ENCODE results near the gene ABCB9. TPM values are rescaled to one million over a fixed set of nuclear protein-coding genes. Genes with fewer than 3 reads are reported as not detected.
A peak's percentile ranks its signal among the peaks of the same experiment; 100 is the strongest.

ABCB9 gene
- total RNA-seq, 2 experiments from 2014 or later: 4.7 to 6.7 TPM

DNA sequence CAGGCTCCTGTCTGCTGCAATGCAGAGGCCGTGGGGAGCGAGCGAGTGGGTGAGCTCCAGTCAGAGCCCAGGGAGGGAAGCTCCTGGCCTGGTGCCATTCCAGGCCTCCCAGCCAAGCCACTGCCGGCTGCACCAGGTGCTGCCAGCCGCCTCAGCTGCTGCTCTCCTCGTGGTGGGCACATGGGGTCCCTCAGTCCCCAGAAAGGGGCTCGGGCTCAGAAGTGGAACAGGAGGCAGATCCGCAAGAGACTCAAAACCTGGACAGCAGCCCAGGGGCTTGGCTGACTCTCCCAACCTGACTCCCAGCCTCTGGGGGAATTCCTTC lies 2.4 kb downstream of the ABCB9 start:
- Mint-ChIP-seq H3K4me1 (peaks cover 14% of the 10 kb centered on the region), H3K27ac (no peak overlapping the region), H3K36me3 (ENCODE audit: low read depth) (no peaks in the 10 kb centered on the region), H3K9me3 (no peaks in the 10 kb centered on the region), H3K27me3 (no peaks in the 10 kb centered on the region), H3K4me3 (no peak overlapping the region)
- ChIA-PET CTCF (interaction anchor here (1.0 kb wide), 1 partner anchor 11 kb away, joined by 4 read pairs; the partner anchor contains the start of gene OGFOD2), POLR2A (no interaction called here)
- DNase-seq: no peak

DNA sequence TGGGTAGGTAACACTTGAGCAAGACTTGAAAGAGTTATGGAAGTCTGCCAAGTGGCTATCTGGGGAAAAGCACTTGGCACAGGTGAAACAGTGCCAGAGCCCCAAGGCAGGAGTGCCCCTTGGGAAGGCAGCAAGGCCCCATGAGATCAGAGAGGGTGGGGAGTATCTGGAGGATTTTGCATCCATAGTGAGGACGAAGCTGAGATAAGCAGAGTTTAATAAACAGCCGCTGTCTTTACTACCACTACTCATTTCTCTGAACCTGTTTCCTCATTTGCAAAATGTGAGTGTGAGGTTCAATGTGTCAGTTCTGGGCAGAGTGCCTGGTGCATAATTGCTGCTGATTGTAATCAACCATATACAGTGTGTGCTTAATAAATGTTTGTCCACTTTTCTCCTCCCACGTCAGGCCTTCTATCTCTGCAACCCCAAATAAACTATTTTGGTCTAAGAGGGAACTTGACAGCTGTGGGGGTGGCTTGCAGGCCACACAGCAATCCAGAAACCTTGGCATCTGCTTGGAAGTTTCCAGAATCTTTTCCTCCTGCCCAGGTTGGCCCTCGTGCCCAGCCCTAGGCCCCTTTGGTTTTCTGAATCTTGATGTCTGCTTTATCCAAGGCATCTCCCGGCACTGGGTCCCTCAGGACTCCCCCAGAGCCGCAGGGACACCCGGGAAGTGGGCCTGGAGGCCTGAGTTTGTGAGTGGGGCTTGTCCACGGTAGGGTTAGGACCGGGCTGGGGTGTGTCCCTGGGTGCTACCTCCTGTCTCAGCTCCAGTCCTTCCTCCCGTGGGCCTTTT lies 4.5 kb downstream of the ABCB9 start:
- ChIA-PET POLR2A (no interaction called here), CTCF (interaction anchor here (0.9 kb wide), 1 partner anchor 22 kb away, joined by 3 read pairs; no protein-coding TSS in a partner anchor)
- no peak overlapping the region for H3K27ac Mint-ChIP-seq
- H3K27me3 Mint-ChIP-seq: no peaks in the 10 kb centered on the region
- H3K4me1 Mint-ChIP-seq: peaks cover 10% of the 10 kb centered on the region
- no peaks in the 10 kb centered on the region for H3K9me3 Mint-ChIP-seq
- no peak overlapping the region for H3K4me3 Mint-ChIP-seq
- H3K36me3 Mint-ChIP-seq (ENCODE audit: low read depth): no peaks in the 10 kb centered on the region
- DNase-seq: no peak

DNA sequence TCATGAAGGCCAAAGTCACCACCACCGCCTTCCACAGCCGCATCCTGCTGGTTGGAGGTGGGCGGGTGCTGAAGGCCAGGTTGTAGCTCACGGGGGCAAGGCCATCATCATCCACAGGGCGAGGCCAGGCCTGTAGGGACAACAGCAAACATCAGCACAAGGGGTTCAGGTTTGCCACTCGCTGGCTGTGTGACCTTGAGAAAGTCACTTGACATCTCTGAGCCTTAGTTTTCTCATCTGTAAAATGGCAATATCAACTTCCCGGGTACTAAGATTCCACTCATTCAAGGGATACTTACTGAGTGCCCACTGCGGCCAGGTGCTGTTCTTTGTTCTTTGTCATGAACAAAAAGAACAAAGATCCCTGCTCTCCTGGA lies 6.1 kb downstream of the ABCB9 start:
- POLR2A ChIA-PET: no interaction called here
- CTCF ChIA-PET: no interaction called here

DNA sequence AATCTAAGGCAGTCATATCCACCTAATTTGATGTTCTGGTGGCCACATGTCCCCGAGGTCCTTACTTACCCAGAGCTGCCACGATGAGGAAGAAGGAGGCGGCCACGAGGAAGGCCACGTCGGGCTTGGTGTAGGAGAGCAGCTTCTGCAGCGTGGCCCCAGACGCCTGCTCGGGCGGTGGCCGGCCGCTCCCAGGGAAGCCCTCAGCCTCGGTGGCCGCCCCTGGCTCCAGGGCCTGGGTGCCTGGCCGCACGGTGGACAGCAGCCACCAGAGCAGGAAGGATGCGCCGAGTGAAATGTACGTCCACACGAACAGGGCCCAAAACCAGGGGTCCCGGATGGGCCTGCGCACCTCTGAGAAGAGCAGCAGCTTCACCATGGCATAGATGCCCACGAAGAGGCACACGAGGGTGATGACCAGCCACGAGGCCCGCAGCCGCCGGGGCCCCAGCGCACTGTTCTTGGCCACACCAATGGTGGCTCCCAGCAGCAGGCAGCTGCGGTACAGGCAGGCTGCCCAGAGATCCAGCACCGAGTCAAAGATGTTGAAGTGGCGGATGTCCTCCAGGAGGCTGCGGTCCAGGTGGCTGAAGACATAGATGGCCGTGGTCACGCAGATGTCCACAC lies 6.6 kb downstream of the ABCB9 start:
- Mint-ChIP-seq H3K4me3 (no peak overlapping the region), H3K9me3 (no peaks in the 10 kb centered on the region), H3K4me1 (peaks cover 3% of the 10 kb centered on the region), H3K27ac (no peak overlapping the region), H3K36me3 (ENCODE audit: low read depth) (no peaks in the 10 kb centered on the region), H3K27me3 (no peaks in the 10 kb centered on the region)
- ChIA-PET POLR2A (no interaction called here), CTCF (no interaction called here)
- DNase-seq: no peak

More for the DNA sequence above, 6.1 kb downstream of the ABCB9 start:
- H3K4me1 Mint-ChIP-seq: peaks cover 6% of the 10 kb centered on the region
- H3K4me3 Mint-ChIP-seq: no peak overlapping the region
- H3K36me3 Mint-ChIP-seq (ENCODE audit: low read depth): no peaks in the 10 kb centered on the region
- DNase-seq: no peak
- H3K27ac Mint-ChIP-seq: no peak overlapping the region
- H3K27me3 Mint-ChIP-seq: no peaks in the 10 kb centered on the region
- no peaks in the 10 kb centered on the region for H3K9me3 Mint-ChIP-seq

DNA sequence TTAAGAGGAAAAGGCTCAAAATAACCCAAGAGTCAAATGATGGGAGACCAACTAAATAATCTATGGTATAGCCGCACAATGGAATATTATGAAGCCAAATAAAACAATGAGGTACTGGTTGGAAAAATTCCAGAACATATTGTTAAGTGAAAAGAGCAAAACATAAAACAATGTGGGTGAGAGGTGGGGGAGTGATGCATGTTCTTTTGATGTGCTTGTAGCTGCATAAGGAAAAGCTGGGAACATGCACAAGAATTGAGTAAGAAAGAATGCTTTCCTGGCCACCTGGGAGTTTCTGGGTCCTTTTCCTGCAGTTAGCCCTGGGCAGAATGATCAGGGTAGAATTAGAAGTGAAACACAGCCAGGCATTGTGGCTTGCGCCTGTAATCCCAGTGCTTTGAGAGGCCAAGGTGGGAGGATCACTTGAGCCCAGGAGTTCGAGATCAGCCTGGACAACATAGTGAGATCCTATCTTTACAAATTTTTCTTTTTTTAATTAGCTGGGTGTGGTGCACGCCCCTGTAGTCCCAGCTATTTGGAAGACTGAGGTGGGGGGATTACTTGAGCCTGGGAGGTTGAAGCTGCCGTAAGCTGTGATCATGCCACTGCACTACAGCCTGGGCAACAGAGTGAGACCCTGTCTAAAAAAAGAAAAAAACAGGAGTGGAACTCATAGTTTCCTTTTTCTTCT lies 7.9 kb downstream of the ABCB9 start:
- ChIA-PET CTCF (interaction anchor here (0.5 kb wide), 1 partner anchor 56 kb away, joined by 3 read pairs; no protein-coding TSS in a partner anchor), POLR2A (no interaction called here)

DNA sequence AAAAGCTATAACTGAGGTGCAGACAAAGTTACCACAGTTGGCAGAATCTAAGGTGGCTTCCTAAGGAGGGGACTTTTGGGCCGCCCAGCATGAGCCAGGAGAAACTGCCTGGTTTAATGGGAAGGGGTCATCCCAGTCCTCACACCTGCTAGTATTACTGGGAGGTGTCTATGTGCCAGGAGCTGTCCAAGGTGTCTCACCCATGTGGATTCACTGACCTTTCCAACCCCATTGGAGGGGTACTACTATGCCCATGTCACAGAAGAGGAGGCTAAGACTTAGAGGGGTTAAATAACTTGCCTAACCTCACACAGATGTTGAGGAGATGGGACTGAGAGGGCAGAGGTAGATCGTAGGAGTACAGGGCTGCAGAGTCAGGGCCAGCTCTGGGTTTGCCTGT lies 10.2 kb downstream of the ABCB9 start:
- Mint-ChIP-seq H3K27me3 (no peaks in the 10 kb centered on the region), H3K4me3 (no peak overlapping the region), H3K36me3 (ENCODE audit: low read depth) (no peaks in the 10 kb centered on the region), H3K27ac (no peak overlapping the region), H3K4me1 (peaks cover 4% of the 10 kb centered on the region), H3K9me3 (no peaks in the 10 kb centered on the region)
- CTCF ChIA-PET: interaction anchor here (0.9 to 5.1 kb wide), 5 partner anchors 10 to 121 kb away, joined by 3 to 53 read pairs (median 4); partner anchors contain the start of gene ABCB9
- POLR2A ChIA-PET: no interaction called here
- no peak for DNase-seq

More for the DNA sequence above, 7.9 kb downstream of the ABCB9 start:
- no peak for DNase-seq
- no peaks in the 10 kb centered on the region for H3K36me3 Mint-ChIP-seq (ENCODE audit: low read depth)
- peaks cover 3% of the 10 kb centered on the region for H3K4me1 Mint-ChIP-seq
- no peaks in the 10 kb centered on the region for H3K27me3 Mint-ChIP-seq
- no peaks in the 10 kb centered on the region for H3K9me3 Mint-ChIP-seq
- no peak overlapping the region for H3K4me3 Mint-ChIP-seq
- no peak overlapping the region for H3K27ac Mint-ChIP-seq

DNA sequence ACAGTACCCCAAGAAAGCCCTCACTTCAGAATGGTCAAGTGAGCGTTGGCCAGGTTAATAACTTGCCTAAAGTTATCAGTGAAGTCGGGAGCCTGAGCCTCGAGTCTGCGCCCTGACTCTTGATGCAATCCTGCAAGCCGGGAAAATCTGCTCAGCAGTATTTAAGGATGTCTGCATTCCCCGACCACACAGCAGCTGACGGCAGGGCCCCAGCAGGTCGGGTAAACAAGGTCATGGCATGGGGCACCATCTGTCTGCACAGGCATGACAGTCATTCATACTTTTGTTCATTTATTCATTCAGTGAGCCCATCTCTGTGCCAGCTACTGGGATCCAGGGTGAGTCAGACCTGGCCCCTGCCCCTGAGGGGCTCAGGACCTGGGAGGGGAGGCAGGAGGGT lies 11.1 kb downstream of the ABCB9 start:
- no peak for DNase-seq
- Mint-ChIP-seq H3K27ac (no peak overlapping the region), H3K4me3 (no peak overlapping the region), H3K4me1 (peaks cover 4% of the 10 kb centered on the region), H3K27me3 (no peaks in the 10 kb centered on the region), H3K36me3 (ENCODE audit: low read depth) (no peaks in the 10 kb centered on the region), H3K9me3 (no peaks in the 10 kb centered on the region)
- ChIA-PET CTCF (interaction anchor here (0.6 to 5.1 kb wide), 5 partner anchors 10 to 1328 kb away, joined by 3 to 53 read pairs (median 3); partner anchors contain the start of gene ABCB9), POLR2A (no interaction called here)

DNA sequence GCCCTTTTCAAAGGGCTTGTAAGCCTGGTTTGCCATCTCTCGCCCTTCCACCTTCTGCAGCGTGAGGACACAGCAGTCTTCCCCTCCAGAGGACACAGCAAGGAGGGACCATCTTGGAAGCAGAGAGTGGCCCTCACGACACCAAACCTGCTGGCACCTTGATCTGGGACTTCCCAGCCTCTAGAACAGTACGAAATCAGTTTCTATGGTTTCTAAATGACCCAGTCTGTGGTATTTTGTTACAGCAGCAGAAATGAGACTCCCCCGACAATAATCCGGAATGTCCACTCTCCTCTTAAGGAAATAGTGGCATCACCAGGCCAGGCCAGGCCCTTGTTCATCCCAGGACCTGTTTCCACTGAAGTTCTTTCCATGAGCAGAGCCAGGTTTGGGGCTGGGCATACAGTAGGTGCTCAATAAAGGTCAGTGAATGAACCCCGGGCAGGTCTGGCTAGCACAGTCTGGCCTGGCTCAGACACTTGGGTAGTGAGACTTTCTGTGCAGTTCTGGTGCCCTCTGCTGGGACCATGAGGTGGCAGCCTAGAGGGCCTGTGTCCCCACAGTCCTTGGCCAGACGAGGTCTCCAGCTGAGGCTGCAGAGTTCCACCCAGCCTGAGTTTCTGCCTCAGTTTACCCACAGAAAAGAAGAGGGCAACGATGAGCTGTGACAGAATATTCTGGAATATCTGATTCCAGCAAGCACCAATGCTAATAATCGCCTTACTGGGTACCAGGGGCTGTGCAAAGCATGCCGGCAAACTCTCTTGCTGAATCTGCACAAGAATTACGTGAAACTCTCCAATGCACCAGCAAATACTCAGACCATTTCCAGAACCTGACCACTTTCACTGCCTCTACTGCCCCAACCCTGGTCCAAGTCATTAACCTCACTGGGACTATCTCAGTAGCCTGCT lies 14.0 kb downstream of the ABCB9 start:
- H3K4me3 Mint-ChIP-seq: no peak overlapping the region
- no peaks in the 10 kb centered on the region for H3K36me3 Mint-ChIP-seq (ENCODE audit: low read depth)
- CTCF ChIA-PET: interaction anchor here (0.5 to 5.1 kb wide), 17 partner anchors 15 to 286 kb away, joined by 3 to 53 read pairs (median 3); partner anchors contain the start of genes MPHOSPH9 and MTRFR
- H3K9me3 Mint-ChIP-seq: no peaks in the 10 kb centered on the region
- POLR2A ChIA-PET: no interaction called here
- H3K27ac Mint-ChIP-seq: no peak overlapping the region
- DNase-seq: peak; percentile 78
- no peaks in the 10 kb centered on the region for H3K27me3 Mint-ChIP-seq
- H3K4me1 Mint-ChIP-seq: peaks cover 14% of the 10 kb centered on the region

DNA sequence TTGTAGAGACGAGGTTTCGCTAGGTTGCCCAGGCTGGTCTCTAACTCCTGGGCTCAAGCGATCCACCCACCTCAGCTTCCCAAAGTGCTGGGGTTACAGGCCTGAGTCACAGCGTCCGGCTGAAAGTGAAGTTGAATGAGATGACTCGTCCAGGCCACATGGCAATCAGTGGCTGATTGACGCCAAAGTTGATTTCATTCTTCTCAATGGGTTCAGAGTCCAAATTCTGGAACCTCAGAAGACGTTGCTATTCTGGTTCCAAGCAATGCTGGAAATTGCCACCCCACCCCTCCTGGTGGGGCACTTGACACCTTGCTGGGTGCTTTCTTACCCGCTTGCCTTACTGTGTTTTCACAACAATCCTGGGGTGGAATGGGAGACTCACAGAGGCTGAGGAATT lies 14.9 kb downstream of the ABCB9 start:
- peaks cover 22% of the 10 kb centered on the region for H3K4me1 Mint-ChIP-seq
- DNase-seq: no peak
- no peak overlapping the region for H3K27ac Mint-ChIP-seq
- no peaks in the 10 kb centered on the region for H3K9me3 Mint-ChIP-seq
- ChIA-PET CTCF (interaction anchor here (1.0 to 2.4 kb wide), 4 partner anchors 16 to 286 kb away, joined by 3 to 7 read pairs (median 4); no protein-coding TSS in a partner anchor), POLR2A (no interaction called here)
- no peaks in the 10 kb centered on the region for H3K27me3 Mint-ChIP-seq
- H3K36me3 Mint-ChIP-seq (ENCODE audit: low read depth): no peaks in the 10 kb centered on the region
- H3K4me3 Mint-ChIP-seq: no peak overlapping the region

DNA sequence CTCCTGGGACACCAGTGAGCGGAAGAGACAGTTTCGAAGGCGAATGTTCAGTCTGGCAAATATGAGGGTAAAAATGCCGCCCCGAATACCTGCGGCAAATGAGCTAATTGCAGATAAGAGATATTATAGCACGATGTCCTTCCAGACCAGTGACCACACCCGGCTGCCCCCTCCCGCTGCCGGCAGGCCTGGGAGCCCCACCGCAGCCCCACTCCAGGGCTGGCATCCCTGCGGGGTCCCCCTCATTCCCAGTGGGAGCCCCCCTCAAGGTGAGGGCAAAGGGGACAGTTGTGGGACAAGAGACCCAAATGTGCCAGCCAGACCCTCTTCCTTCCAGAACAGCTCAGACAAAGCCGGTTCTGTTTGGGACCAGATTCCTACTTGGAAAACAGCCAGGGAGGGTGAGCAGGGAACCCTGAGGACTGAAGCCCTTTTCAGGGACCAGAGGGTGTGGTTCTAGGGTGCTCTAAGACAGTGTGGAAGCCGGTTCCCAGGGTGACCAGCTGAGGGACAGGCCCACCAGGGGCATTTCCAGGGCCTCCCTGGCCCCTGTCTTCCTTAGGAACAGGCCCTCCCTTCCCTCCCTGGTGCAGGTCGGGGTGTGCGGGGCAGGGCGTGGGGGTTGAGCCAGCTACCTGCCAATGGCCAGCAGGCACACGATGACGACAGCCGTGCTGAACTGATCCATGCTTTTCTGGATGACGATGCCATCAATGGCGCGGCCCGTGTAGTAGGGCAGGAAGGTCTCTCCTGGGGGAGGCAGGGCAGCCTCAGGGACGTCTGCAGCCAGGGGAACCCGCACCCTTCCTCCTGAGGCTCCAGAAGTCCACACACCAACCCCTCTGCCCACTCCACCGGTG lies 16.2 kb downstream of the ABCB9 start:
- Mint-ChIP-seq H3K9me3 (no peaks in the 10 kb centered on the region), H3K4me3 (no peak overlapping the region), H3K27ac (no peak overlapping the region), H3K27me3 (peaks cover 2% of the 10 kb centered on the region), H3K4me1 (peaks cover 29% of the 10 kb centered on the region), H3K36me3 (ENCODE audit: low read depth) (no peaks in the 10 kb centered on the region)
- ChIA-PET CTCF (interaction anchor here (0.6 to 1.6 kb wide), 5 partner anchors 41 to 88 kb away, joined by 3 to 8 read pairs (median 4); no protein-coding TSS in a partner anchor), POLR2A (no interaction called here)
- no peak for DNase-seq

DNA sequence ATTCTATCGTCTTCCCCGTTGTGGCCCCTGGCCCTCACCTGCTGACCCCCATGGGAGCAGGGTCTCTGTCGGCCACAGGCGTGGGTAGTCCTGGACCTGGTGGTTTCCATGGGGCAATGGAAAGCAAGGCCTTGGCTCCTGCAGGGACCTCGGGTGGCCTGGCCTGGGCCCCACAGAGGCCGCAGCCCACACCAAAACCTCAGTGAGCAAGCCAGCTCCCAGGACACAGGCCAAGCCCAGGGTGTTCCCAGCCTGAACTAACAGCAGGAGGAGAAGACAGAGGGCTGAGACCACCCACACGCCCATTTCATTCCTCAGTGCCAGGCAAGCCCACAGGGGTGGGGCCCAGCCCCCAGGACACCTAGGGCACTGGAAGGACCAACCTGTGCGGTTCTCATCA lies 16.9 kb downstream of the ABCB9 start:
- no peaks in the 10 kb centered on the region for H3K9me3 Mint-ChIP-seq
- ChIA-PET POLR2A (no interaction called here), CTCF (interaction anchor here (0.6 to 1.6 kb wide), 6 partner anchors 40 to 88 kb away, joined by 3 to 8 read pairs (median 4); no protein-coding TSS in a partner anchor)
- H3K4me1 Mint-ChIP-seq: peaks cover 29% of the 10 kb centered on the region
- H3K4me3 Mint-ChIP-seq: no peak overlapping the region
- H3K36me3 Mint-ChIP-seq (ENCODE audit: low read depth): no peaks in the 10 kb centered on the region
- peak overlapping the region; percentile 4 for H3K27ac Mint-ChIP-seq
- DNase-seq: no peak
- peaks cover 2% of the 10 kb centered on the region for H3K27me3 Mint-ChIP-seq
